IMR-90 (cell line): ENCODE measurements around the gene PLAGL1. TPM values are rescaled to one million over a fixed set of nuclear protein-coding genes. Genes with fewer than 3 reads are reported as not detected.

Source experiments
- ATAC-seq: fragments of 200-7000 bp; cut with Tn5 transposase; 2 replicates; pipeline ENCODE4 v1.9.1; 2020; ENCODE audit warnings: low read depth, mild to moderate bottlenecking, moderate library complexity
- BruUV-seq: library from RNA; stranded (reverse); fragments of 400-500 nt; replicated peaks from 2 replicates; lab custom pipeline; 2021; lab: Mats Ljungman, UMichigan
- CTCF ChIA-PET: fragments of 300-600 bp; formaldehyde crosslinking; extraction: SDS; loops from one replicate; lab custom pipeline; 2021; ENCODE audit warnings: antibody characterized with exemption; lab: Yijun Ruan, JAX
- POLR2A ChIA-PET: fragments of 300-600 bp; sonication (Branson Sonifier 250); formaldehyde crosslinking; loops from one replicate; lab custom pipeline; 2022; ENCODE audit warnings: antibody characterized with exemption; ENCODE audit not compliant: unreplicated experiment; lab: Charles Lee
- DNase-seq: peaks from one replicate; pipeline ENCODE4 v3.0.0; 2013
- H2AFZ ChIP-seq: replicated peaks from 2 replicates; pipeline ENCODE3; 2013; ENCODE audit warnings: low read length, mild to moderate bottlenecking; ENCODE audit not compliant: poor library complexity
- H2AK5ac ChIP-seq: 2 replicates; pipeline ENCODE4 v1.6.1; 2013; ENCODE audit warnings: low read depth, low read length, inconsistent platforms
- H2AK9ac ChIP-seq: replicated peaks from 2 replicates; pipeline ENCODE3; 2013; ENCODE audit warnings: mild to moderate bottlenecking, low read depth, low read length, moderate library complexity; ENCODE audit not compliant: poor library complexity
- H2BK120ac ChIP-seq: 2 replicates; pipeline ENCODE4 v1.6.1; 2013; ENCODE audit warnings: low read depth, low read length, inconsistent platforms
- H2BK15ac ChIP-seq: 3 replicates; pipeline ENCODE4 v1.6.1; 2013; ENCODE audit warnings: low read depth, low read length, inconsistent platforms
- H2BK20ac ChIP-seq: 2 replicates; pipeline ENCODE4 v1.6.1; 2013; ENCODE audit warnings: low read depth, mild to moderate bottlenecking, inconsistent platforms, low read length, moderate library complexity
- H2BK5ac ChIP-seq: 2 replicates; pipeline ENCODE4 v1.6.1; 2013; ENCODE audit warnings: mild to moderate bottlenecking, low read depth, low read length, inconsistent platforms; ENCODE audit not compliant: poor library complexity, severe bottlenecking
- H3K14ac ChIP-seq: replicated peaks from 2 replicates; pipeline ENCODE4 v1.6.1; 2013; ENCODE audit warnings: low read depth, low read length, inconsistent platforms
- H3K18ac ChIP-seq: 2 replicates; pipeline ENCODE4 v1.6.1; 2013; ENCODE audit warnings: low read depth, low read length, control low read depth
- H3K23ac ChIP-seq: 2 replicates; pipeline ENCODE4 v1.6.1; 2013; ENCODE audit warnings: low read depth, low read length, inconsistent platforms
- H3K27ac ChIP-seq: 2 replicates; pipeline ENCODE4 v1.5.1; 2013; ENCODE audit warnings: mild to moderate bottlenecking, control low read depth, low read length; ENCODE audit not compliant: insufficient read depth
- H3K27me3 ChIP-seq: 2 replicates; pipeline ENCODE4 v1.6.1; 2013; ENCODE audit warnings: low read length; ENCODE audit not compliant: control insufficient read depth, insufficient read depth
- H3K36me3 ChIP-seq: 2 replicates; pipeline ENCODE4 v1.6.1; 2013; ENCODE audit warnings: low read length, mixed read lengths; ENCODE audit not compliant: control insufficient read depth, insufficient read depth
- H3K4ac ChIP-seq: 2 replicates; pipeline ENCODE4 v1.6.1; 2013; ENCODE audit warnings: low read depth, low read length, inconsistent platforms
- H3K4me1 ChIP-seq: 2 replicates; pipeline ENCODE4 v1.6.1; 2013; ENCODE audit warnings: low read length, mixed read lengths; ENCODE audit not compliant: control insufficient read depth, insufficient read depth
- H3K4me2 ChIP-seq: 2 replicates; pipeline ENCODE4 v1.6.1; 2013; ENCODE audit warnings: low read depth, mild to moderate bottlenecking, control low read depth, low read length, moderate library complexity
- H3K4me3 ChIP-seq: 2 replicates; pipeline ENCODE4 v1.5.1; 2013; ENCODE audit warnings: low read depth, mild to moderate bottlenecking, control low read depth, low read length, moderate library complexity; ENCODE audit not compliant: insufficient read depth
- H3K56ac ChIP-seq: 2 replicates; pipeline ENCODE4 v1.6.1; 2013; ENCODE audit warnings: low read length, inconsistent platforms; ENCODE audit not compliant: insufficient read depth; ENCODE audit errors: extremely low read depth
- H3K79me1 ChIP-seq, 2 experiments: 2 replicates each; pipeline ENCODE4 v1.6.1; 2013; ENCODE audit warnings: low read length in 2 of 2, inconsistent platforms in 1 of 2, low read depth in 1 of 2
- H3K9ac ChIP-seq: 2 replicates; pipeline ENCODE4 v1.6.1; 2013; ENCODE audit warnings: low read depth, low read length, control low read depth
- H3K9me1 ChIP-seq: 2 replicates; pipeline ENCODE4 v1.6.1; 2013; ENCODE audit warnings: low read length, inconsistent platforms; ENCODE audit not compliant: insufficient read depth
- H3K9me3 ChIP-seq: 2 replicates; pipeline ENCODE4 v1.6.1; 2013; ENCODE audit warnings: low read length; ENCODE audit not compliant: control insufficient read depth, insufficient read depth
- H4K20me1 ChIP-seq: 2 replicates; pipeline ENCODE4 v1.6.1; 2013; ENCODE audit warnings: low read length, inconsistent platforms; ENCODE audit not compliant: insufficient read depth
- H4K5ac ChIP-seq: 2 replicates; pipeline ENCODE4 v1.6.1; 2013; ENCODE audit warnings: mild to moderate bottlenecking, low read depth, low read length, control low read depth
- H4K8ac ChIP-seq, 2 experiments: 2 replicates each; pipeline ENCODE4 v1.6.1; 2013; ENCODE audit warnings: low read depth in 2 of 2, low read length in 2 of 2, control low read depth in 1 of 2, inconsistent platforms in 1 of 2
- H4K91ac ChIP-seq: 2 replicates; pipeline ENCODE4 v1.6.1; 2013; ENCODE audit warnings: low read depth, low read length, inconsistent platforms; ENCODE audit not compliant: insufficient read depth
- BHLHE40 ChIP-seq: fragments of 150-350 bp; IDR thresholded peaks from 2 replicates; pipeline ENCODE4 v1.6.1; 2016; ENCODE audit warnings: mild to moderate bottlenecking, low read depth, low read length
- RAD21 ChIP-seq: IDR thresholded peaks from 2 replicates; pipeline ENCODE4 v1.6.1; 2012; ENCODE audit warnings: low read length, improper control_type of control experiment
- RFX5 ChIP-seq: IDR thresholded peaks from 2 replicates; pipeline ENCODE4 v1.8.0; 2012; ENCODE audit warnings: low read depth, mild to moderate bottlenecking, low read length, moderate library complexity
- WGBS, 2 experiments: methylation state at CpG; one replicate each; pipeline versions ENCODE4 v1.1.5 to v1.1.7; 2013; ENCODE audit warnings: missing lambda C conversion rate in 2 of 2; ENCODE audit not compliant: insufficient read length in 1 of 2; ENCODE audit errors: extremely low coverage in 2 of 2; 5-methylcytosine and 5-hydroxymethylcytosine counted together
- dilution Hi-C: fragments of 300-500 bp; cut with HindIII; formaldehyde crosslinking; loops from one replicate; pipeline ENCODE4 v1.14.3; 2018; ENCODE audit warnings: low sequenced_read_pairs; ENCODE audit not compliant: unreplicated experiment
- in situ Hi-C: fragments of 300-500 bp; cut with MboI; formaldehyde crosslinking; loops from 3 replicates; pipeline ENCODE4 v1.14.3; 2019; ENCODE audit warnings: low sequenced_read_pairs, inconsistent platforms, mixed read lengths
- intact Hi-C: fragments of 100-400 bp; cut with micrococcal nuclease; formaldehyde crosslinking; loops from 2 replicates; pipeline ENCODE4 v1.10.0; 2022
- polyA plus RNA-seq, 3 experiments: library from polyadenylated mRNA; depleted of rRNA; stranded (reverse); fragments of >200 nt; gene quantifications; 2 replicates each; pipeline ENCODE4 v1.2.3, GENCODE V29; 2012; ENCODE audit warnings: low replicate concordance in 1 of 3
- total RNA-seq: library from RNA; depleted of rRNA; stranded (reverse); fragments of >200 nt; gene quantifications from 2 replicates; pipeline ENCODE4 v1.2.3, GENCODE V29; 2012

The PLAGL1 gene
- total and polyA plus RNA-seq, 2 of the 4 experiments (the other 2 are of a cell fraction), result 23.3 to 73.8 TPM

DNA sequence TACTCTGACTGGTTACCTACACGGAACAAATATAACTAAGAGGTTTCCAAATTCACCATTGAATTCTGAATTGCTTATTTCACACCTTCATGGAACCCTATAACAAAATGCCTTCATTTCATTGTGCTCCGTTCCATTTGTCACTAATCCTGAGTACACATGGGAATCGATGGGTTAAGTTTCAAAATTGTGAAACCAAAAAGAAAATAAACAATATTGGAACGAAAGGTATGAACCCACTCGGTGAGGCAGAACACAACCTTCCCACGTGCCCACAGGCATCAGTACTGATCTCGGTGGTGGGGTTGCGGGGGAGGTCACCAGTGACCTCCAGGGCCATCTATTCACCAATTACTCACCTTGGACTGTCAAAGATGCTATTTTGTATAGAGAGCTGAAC lies 34.0 kb downstream of the PLAGL1 start:
- Histone ChIP-seq H3K14ac (no peak overlapping the region), H3K36me3 (no peaks in the 10 kb centered on the region), H3K79me1 (peaks cover 3 to 9% of the 10 kb centered on the region in 2 experiments; a peak in 3 of 4 replicates), H3K4me2 (no peak overlapping the region), H3K9me1 (no peaks in the 10 kb centered on the region; the same call in 1 of the 2 replicates), H2BK20ac (no peak overlapping the region), H3K4ac (no peak overlapping the region), H4K20me1 (peaks cover 18% of the 10 kb centered on the region; the same call in 1 of the 2 replicates), H2BK120ac (no peak overlapping the region), H2BK5ac (no peak overlapping the region), H3K27ac (no peak overlapping the region), H3K4me3 (no peak overlapping the region), H3K18ac (no peak overlapping the region), H4K5ac (no peak overlapping the region), H2BK15ac (no peak overlapping the region), H3K23ac (no peak overlapping the region), H3K9ac (no peak overlapping the region), H3K4me1 (peaks cover 6% of the 10 kb centered on the region), H2AK5ac (no peak overlapping the region), H3K27me3 (peaks cover 6% of the 10 kb centered on the region), H3K56ac (no peak overlapping the region), H3K9me3 (no peaks in the 10 kb centered on the region), H4K8ac (no peak overlapping the region), H2AK9ac (no peak overlapping the region), H4K91ac (no peak overlapping the region), H2AFZ (no peak overlapping the region)
- no TSS peak for BruUV-seq
- POLR2A ChIA-PET, result no interaction called here
- DNase-seq (no peak), ATAC-seq (no peak)
- dilution Hi-C loops (no loop called here), intact Hi-C loops (loop anchor here (5.0 kb wide), 1 partner anchor 33 kb away; the partner anchor contains the start of gene PLAGL1), in situ Hi-C loops (no loop called here)
- CTCF ChIA-PET, result no interaction called here
- TF ChIP-seq RFX5 (no peak), RAD21 (no peak), BHLHE40 (no peak)
- WGBS, 2 experiments, result no CpG with 5 or more reads among the region's 8 CpGs
